NCI-H1417 (cell line): Measurements from ENCODE around the gene SNTG2.

Experiments
- DNase-seq, 3 experiments: peaks; one replicate each; lab custom pipeline; 2025; lab: John Stamatoyannopoulos, UW

SNTG2 gene

GRCh38 chr2:953975-954686, 3.5 kb downstream of the SNTG2 start:
- DNase-seq: peak in 2 of 3 experiments; percentile 9 to 73

GRCh38 chr2:954687-955000, 4.0 kb downstream of the SNTG2 start:
- DNase-seq: no peak

GRCh38 chr2:955829-956731, 5.4 kb downstream of the SNTG2 start:
- no peak for DNase-seq

GRCh38 chr2:959457-959856, 8.8 kb downstream of the SNTG2 start:
- no peak for DNase-seq

GRCh38 chr2:960061-960736, 9.6 kb downstream of the SNTG2 start:
- DNase-seq: peak in 2 of 3 experiments; percentile 16 to 89

- peak in 1 of 3 experiments; percentile 32 for DNase-seq
These were observed 11.1 kb downstream of the SNTG2 start for GRCh38 chr2:961786-962185.

- peak in 1 of 3 experiments; percentile 33 for DNase-seq
These were observed 13.2 kb downstream of the SNTG2 start for GRCh38 chr2:963876-964275.

- no peak for DNase-seq
These were observed 13.9 kb downstream of the SNTG2 start for GRCh38 chr2:964562-964961.

- DNase-seq: no peak
These were observed 15.0 kb downstream of the SNTG2 start for GRCh38 chr2:965640-966147.

GRCh38 chr2:973129-973528, 22.5 kb downstream of the SNTG2 start:
- no peak for DNase-seq

- DNase-seq: no peak
These were observed 23.4 kb downstream of the SNTG2 start for GRCh38 chr2:974054-974453.

- peak in 1 of 3 experiments; percentile 42 for DNase-seq
These were observed 23.9 kb downstream of the SNTG2 start for GRCh38 chr2:974502-974901.

- no peak for DNase-seq
These were observed 24.4 kb downstream of the SNTG2 start for GRCh38 chr2:975095-975494.

- peak in 1 of 3 experiments; percentile 52 for DNase-seq
These were observed 28.6 kb downstream of the SNTG2 start for GRCh38 chr2:979069-979928.

- DNase-seq: peak in 1 of 3 experiments; percentile 61
These were observed 29.5 kb downstream of the SNTG2 start for GRCh38 chr2:980176-980575.

- no peak for DNase-seq
These were observed 30.6 kb downstream of the SNTG2 start for GRCh38 chr2:981258-981657.

- no peak for DNase-seq
These were observed 31.1 kb downstream of the SNTG2 start for GRCh38 chr2:981759-982158.

GRCh38 chr2:985317-985898, 34.8 kb downstream of the SNTG2 start:
- no peak for DNase-seq

- no peak for DNase-seq
These were observed 37.1 kb downstream of the SNTG2 start for GRCh38 chr2:987789-988188.

GRCh38 chr2:989781-990467, 39.3 kb downstream of the SNTG2 start:
- no peak for DNase-seq

- DNase-seq: no peak
These were observed 40.3 kb downstream of the SNTG2 start for GRCh38 chr2:990970-991369.
